Stimulated activated CD4-positive, alpha-beta T cell treated with anti-CD3 and anti-CD28 coated beads, Interleukin-4, amount 100 ng/mL, for 4 hours (primary cell): Measurements from ENCODE around the gene RNF38.
A peak's percentile ranks its signal among the peaks of the same experiment; 100 is the strongest.
"Not testable (repeated sequence)": the region's sequence is repeated elsewhere in the genome, so short reads cannot be mapped to it uniquely, and the experiment has no call there.

Source experiments
- DNase-seq, 2 experiments: peaks; one replicate each; pipeline ENCODE4 v3.0.0-alpha.2; 2020

Gene RNF38

DNA sequence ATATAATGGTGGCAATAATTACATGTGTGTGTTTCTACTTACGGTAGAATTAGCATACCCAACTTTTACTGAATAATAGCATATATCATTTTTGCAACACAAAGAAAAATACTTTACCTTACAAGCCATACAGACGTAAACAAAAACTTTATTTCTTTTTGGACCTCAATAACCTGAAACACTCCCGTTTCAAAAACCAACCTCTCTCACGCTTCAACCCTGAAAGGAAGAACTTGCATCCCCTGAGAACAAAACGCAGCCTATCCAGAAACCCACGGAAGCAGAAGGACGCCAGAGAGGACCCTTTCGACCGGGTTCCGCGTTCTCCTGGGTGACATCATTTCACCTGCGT is at the start of gene RNF38:
TSS of gene RNF38 (minus strand) at position 290 of the 352 bp plus-strand sequence. CDS start at position 129, 161 bp downstream.
- DNase-seq, result peak in 1 of 2 experiments; percentile 44

DNA sequence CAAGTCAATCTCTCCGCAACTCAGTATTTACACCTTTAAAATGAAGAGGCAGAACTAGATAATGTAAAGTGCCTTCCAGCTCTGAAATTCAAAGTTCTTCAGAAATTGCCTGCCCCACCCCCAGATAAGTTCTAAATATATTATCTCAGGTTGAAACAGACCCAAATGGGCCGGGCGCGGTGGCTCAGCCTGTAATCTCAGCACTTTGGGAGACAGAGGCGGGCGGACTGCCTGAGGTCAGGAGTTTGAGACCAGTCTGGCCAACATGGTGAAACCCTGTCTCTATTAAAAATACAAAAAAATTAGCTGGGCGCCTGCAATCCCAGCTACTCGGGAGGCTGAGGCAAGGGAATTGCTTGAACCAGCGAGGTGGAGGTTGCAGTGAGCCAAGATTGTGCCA is 48.5 kb upstream of the RNF38 start:
- DNase-seq, result not testable (repeated sequence)

DNA sequence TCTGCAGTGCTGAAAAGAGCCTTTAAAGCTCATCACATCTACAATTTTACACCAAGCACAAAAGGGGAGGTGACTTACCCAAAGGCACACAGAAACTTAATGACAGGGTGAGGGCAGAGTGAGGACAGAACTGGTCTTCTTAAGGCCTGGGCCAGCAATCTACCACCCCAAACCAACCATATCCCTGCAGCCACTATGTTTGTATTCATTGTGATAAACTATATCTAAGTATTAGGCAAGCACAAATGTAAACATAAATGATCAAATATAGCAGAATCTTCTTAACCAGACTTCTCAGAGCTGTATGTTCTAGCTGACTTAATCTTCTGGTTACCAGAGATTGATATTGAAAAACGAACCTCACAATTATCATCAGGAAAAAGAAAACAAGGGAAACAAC is 47.9 kb upstream of the RNF38 start:
- no peak for DNase-seq

DNA sequence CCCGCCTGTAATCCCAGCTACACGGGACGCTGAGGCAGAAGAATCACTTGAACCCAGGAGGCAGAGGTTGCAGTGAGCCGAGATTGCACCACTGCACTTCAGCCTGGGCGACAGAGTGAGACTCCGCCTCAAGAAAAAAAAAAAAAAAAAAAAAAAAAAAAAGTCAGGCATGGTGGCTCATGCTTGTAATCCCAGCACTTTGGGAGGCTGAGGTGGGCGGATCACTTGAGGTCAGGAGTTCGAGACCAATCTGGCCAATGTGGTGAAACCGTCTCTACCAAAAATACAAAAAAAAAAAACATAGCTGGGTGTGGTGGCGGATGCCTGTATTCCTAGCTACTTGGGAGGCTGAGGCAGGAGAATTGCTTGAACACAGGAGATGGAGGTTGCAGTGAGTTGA is 46.6 kb upstream of the RNF38 start:
- not testable (repeated sequence) for DNase-seq

DNA sequence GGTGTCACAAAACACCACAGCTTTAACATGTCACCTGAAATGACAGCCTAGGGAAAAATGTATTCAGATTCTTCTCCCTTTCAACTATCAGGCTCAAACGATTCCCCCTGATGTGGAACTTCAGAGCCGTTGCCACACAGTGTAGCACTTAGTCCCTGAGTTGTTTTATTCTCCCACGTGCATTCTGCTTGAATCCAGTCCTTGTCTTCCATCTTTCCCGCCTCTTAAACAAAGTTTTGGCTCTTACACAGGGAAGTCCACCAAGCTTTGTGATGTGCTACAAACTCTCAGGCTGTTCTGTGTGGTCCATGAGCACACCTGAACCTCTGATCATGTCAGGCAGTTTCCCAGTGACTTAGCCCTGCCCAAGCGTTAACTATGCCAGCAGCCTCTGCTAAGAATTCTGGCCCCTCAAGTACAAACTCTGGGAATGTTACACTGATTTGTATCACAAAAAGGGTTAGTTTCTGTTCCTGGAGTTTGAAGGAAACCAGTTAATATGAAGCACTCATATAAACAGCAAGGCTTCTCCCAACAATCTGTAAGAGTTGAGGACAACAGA is 45.8 kb upstream of the RNF38 start:
- DNase-seq, result no peak

DNA sequence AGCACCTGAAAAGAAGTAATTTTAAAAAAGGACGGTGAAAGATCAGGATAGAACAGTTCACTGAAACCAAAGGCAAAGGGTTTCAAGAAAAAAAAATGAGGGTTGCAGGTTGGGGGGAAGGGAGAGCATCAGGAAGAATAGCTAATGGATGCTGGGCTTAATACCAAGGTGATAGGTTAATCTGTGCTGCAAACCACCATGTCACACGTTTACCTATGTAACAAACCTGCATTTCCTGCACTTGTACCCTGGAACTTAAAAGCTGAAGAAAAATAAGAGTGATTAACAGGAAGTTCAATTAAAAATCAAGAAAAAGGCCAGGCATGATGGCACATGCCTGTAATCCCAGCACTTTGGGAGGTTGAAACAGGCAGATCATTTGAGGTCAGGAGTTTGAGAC is 44.1 kb upstream of the RNF38 start:
- no peak for DNase-seq

DNA sequence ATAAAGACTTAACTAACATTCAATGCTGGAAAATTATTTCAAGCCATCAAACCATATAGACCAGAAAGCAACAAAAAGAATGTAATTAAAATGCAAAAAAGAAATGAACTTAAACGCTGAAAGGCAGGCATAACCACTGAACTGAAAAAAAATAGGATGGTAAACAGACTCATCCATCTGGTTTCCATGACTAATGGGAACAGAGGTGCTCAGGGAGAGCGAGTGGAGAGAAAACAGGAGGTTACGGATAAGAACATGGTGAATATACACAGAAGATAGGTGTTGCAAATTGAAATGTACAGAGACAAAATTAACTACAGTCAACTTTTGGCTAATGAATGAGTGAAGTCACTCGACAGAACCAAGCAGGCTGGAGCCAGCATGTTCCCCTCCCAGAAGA is 43.5 kb upstream of the RNF38 start:
- DNase-seq, result no peak

DNA sequence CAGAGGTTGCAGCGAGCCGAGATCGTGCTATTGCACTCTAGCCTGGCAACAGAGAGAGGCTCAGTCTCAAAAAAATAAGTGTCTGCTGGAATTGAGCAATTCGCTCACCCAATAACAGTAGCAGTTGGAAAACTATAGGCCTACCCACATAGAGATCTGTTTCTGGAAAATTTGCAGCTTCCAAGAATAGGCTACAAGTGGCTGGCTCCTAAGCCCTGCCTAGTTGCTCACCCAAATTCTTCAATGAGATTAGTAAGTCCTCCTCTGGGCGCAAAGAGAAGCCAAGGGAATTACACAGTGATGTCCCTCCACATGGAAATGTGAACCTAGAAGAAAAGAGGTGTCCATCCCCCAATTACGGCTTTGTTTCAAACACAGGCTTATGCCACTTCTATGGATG is 42.6 kb upstream of the RNF38 start:
- no peak for DNase-seq

DNA sequence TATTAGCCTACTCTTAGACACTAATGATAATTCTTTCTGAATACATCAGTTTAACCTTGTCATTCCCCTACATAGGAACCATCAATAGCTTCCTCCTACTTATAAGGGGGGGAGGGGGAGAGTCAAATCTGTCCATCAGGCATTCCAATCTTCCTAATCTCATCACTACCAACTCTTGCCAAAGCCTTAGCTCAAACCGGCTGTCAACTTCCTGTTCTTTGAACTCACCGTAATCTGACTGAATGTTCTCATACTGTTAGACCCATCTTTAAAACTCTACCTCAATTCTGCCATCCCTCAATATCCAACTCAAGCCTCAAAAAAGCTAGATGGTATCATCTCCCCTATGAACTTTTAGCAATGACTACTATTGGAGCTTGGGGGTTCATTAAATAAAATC is 41.9 kb upstream of the RNF38 start:
- DNase-seq, result no peak

DNA sequence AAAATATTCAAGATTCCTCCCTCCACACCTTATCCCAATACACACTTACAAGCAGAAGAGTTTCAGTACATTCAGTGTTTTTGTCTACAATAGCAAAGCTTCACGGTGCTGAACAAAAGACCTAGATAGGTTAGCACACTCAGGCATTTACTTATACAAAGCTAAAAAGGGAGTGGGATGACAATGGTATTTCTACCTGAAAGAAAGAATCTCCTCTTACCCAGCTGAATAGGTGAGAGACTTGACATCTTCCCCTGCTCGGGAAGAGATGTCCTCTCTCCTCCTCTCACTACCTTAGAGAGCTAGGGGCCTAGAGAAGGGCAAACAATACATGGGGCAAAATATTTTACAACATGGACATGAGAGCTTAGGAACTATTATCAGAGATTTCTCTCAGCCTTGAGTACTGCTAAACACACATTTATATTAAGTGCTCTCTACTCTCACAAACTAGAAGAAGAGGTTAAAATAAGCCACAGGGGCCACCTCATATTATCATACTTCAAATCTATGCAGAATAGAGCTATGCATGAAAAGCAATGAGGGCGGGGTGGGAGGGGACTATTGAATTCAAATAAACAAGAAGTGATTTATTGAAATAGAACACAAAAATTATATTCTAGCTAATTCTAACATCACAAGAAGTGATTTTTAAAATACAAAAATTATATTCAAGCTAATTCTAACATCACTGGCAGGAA is 38.6 kb upstream of the RNF38 start:
- DNase-seq, result no peak

DNA sequence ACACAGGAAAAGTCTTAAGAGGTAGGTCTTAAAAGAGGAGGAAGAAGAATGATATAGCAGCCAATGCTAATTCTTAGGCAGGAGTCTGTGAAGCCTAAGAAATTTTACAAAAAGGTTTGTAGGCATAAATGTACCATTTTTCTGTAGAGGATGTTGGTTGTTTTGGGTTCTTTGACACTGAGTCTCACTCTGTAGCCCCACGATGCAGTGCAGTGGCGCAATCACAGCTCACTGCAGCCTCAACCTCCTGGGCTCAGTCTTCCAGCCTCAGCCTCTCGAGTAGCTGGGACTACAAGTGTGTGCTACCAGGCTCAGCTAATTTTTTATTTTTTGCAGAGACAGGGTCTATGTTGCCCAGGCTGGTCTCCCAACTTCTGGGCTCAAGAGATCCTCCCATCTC is 37.7 kb upstream of the RNF38 start:
- no peak for DNase-seq

DNA sequence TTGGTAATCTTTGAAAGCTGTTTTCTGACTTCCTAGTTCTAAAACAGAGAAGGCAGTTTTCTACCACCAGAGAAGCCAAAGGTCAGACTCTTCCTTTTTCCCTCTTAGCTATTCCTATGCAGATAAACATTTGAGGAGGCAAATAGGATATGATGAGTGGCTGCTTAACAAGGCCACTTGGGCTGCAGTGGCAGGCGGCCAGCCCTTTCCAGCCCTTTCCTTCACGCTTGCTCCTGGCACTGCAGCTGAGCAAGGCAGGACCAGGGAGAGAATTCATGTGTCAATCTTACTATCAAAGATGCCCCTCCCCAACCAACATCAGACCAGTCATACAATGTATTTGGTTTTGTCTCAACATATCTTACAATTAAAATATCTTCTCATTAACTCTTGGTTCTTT is 36.8 kb upstream of the RNF38 start:
- DNase-seq, result no peak

DNA sequence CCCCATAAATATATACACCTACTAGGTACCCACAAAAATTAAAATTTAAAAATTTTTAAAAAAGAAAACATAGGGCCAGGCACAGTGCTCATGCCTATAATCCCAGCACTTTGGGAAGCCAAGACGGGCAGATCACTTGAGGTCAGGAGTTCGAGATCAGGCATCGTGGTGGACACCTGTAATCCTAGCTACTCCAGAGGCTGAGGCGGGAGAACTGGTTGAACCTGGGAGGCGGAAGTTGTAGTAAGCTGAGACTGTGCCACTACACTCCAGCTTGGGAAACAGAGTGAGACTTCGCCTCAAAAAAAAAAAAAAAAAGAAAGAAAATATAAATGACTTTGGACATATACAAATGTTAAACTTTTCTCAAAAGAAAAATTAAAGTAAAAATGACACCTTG is 33.3 kb upstream of the RNF38 start:
- DNase-seq, result no peak

DNA sequence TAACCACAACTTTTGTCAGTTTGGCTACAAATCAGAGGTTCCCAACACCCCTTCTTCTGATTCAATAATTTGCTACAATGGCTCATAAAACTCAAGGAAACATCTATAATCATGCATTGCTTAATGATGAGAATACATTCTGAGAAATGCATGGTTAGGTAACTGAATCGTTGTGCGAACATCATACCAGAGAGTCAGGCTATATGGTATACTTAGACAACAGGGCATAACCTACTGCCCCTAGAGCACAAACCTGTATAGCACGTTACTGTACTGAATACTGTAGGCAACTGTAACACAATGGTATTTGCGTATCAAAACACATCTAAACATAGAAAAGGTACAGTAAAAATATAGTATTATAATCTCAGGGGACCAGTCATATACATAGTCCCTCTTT is 31.0 kb upstream of the RNF38 start:
- DNase-seq, result no peak

DNA sequence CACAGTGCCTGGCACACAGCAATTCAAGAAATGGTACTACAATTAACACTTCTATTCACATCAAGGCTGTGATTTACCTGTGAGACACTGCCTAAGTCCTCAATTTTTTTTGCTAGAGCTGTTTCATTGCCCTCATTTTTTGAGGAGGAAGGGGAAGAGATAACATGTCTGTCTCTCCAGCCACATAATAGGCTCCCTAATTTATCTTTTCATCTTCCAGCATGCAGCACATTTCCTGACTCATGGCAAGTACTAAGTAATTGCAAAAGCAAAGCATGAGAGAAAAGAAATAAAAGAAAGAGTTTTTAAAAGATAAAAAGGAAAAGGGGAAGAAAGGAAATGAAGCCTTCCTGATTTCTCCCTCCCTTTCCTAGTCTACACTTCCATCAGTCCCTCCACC is 26.9 kb upstream of the RNF38 start:
- DNase-seq, result no peak

DNA sequence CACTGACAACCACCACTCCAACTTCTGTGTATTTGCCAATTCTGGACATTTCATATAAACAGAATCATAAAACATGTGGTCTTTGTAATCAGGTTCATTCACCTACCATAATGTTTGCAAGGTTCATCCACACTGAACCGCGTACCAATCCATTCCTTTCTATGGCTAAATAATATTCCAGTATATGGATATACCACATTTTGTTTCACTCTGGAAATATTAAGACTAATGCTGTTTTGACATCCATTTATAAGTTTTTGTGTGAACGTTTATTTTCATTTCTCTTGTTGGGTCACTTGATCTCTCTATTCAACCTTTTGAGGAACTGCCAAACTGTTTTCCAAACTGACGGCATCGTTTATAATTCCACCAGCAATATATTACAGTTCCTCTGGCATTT is 26.3 kb upstream of the RNF38 start:
- no peak for DNase-seq

DNA sequence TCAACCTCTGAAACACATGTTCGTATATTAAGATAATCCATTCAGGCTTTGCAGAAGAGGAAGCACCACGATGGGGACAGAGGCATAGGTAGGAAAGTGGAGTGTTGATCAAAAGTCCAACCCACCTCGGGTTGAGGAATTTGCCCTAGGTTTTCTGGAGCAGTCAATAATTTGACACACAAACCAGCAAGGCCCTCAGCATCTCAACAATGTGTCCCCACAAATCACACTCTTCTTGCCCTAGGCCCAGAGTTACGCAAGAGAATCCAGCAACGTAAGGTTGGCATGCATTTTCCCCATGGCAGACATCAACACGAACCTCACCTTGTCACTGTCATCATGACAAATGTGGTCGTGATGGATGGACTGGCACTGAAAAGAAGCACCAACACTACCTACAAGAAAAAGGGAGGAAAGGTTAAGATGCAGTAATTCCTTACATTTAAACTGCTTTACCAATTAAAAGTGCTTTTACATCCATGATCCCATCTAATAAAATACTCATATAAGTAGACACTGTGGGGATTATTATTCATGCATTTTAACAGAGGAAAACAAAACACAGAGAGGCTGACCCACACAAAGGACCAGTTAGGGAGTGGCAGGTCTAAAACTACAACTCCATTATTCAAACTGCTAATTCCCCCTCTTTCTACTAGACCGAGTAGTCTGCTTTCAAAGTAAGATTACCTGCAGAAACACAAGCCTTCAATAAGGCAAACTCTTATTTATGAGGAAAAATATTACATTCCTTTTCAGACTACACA is 24.4 kb upstream of the RNF38 start:
- DNase-seq, result no peak

DNA sequence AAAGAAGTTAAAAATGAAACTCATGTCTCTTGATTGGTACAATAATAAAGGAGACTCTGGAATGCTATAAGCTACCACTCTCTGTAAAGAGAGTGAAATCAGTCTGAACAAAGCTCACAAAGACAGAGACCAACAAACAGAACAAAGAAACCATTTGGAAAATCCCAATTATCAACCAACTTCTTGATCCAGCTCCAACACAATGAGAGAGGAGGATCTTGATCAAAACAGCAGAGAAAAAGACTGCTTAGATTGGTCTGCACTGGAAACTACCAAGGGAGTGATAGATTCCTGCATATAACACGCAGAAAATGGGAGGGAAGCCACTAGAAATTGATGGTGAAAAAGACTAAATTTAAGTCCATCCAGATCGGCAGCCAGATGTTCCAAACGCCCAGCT is 23.1 kb upstream of the RNF38 start:
- no peak for DNase-seq

DNA sequence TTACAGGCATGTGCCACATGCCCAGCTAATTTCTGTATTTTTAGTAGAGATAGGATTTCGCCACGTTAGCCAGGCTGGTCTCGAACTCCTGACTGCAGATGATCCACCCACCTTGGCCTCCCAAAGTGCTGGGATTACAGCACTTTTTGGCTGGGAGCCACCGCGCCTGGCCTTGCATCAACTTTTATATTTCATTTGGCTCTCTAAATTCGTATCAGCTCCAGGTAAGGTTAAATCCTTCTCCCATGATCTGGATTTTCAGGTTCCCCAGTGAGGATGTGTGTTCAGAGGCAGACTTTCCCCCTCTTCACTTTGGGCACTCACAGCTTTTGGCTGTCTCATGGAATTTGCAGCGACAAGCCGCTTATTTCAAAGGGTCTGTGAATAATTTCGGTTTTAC is 16.8 kb upstream of the RNF38 start:
- DNase-seq, result no peak

DNA sequence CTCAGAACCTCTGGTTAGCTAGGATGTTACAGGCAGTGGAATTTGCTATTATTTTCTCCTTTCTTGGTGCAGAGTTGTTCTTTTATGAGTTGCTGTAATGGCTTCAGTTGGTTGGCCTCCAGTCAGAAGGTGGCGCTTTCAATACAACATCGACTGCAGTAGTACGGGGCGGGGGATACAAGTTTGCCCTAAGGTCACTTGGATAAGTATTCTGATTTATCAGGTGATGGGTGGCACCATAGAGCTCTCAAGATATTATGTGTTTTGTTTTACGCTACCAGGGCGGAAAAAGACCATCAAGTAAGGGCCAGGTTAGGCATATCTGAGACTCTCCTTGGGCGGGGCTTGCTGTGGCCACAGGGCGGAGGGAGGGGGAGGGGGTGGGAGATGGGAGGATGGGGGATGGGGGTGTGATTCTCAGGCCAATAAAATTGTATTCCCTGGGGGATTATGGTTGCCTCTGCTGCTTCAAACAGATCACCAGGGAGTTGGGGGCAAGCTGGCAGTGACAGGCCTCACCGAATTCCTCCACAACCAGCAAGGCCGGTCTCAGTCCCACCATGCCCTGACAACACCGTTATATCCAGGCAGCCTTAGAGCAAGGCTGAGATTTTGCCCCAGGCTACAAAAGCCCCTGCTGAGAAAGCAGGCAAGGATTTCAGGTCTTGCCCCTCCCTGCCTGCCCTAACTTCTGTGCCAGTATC is 15.9 kb upstream of the RNF38 start:
- no peak for DNase-seq

DNA sequence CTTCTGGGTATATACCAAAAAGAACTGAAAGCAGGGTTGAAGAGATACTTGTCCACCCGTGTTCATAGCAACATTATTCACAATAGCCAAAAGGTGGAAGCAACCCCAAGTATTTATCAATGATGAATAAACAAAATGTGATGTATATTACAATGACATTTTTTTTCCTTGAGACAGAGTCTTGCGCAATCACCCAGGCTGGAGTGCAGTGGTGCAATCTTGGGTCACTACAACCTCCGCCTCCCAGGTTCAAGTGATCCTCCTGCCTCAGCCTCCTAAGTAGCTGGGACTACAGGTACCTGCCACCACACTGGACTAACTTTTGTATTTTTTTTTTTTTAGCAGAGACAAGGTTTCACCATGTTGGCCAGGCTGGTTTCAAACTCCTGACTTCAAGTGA is 11.3 kb upstream of the RNF38 start:
- DNase-seq, result not testable (repeated sequence)

DNA sequence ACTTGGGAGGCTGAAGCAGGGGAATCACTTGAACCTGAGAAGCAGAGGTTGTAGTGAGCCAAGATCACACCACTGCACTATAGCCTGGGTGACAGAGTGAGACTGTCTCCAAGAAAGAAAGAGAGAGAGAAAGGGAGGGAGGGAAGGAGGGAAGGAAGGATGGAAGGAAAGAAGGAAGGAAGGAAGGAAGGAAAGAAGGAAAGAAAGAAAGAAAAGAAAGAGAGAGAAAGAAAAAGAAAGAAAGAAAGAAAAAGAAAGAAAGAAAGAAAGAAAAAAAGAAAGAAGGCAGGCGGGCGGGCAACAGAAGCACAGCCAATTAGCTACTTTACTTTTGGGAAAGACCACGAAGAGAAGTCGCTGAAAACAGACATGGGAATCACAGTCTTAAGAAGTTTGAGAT is 9.0 kb upstream of the RNF38 start:
- DNase-seq, result not testable (repeated sequence)

DNA sequence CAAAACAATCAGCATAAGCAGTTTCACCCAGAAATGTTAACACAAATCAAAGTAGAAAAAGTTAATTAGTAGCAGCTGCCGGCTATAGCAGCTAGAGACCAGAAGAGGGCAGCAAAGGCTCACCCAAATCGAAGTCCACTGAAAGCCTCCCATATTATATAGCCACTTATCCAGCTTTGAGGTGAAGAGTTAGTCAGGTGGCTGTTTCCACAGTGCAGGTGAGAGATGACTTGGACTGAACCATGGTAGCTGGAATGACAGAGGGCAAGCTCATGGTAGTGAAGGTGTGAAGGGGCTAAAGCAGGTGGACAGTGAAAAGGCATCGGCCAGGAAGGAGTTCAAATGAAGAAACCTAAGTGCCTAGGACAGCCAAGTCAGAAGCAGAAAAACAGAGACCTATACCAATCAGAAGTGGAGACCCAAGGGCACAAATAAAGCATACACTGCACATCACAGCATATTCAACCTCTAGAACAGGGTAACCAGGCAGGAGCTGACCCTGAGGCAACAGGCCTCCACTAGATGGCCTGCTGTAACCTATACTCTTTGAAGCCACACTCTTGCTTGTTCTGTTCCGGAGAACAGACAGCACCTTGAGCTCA is 7.2 kb upstream of the RNF38 start:
- peak; percentile 33 to 54 for DNase-seq
